Measurements from ENCODE around the gene ARFRP1.
"Not testable (repeated sequence)": the region's sequence is repeated elsewhere in the genome, so short reads cannot be mapped to it uniquely, and the experiment has no call there.

DNA sequence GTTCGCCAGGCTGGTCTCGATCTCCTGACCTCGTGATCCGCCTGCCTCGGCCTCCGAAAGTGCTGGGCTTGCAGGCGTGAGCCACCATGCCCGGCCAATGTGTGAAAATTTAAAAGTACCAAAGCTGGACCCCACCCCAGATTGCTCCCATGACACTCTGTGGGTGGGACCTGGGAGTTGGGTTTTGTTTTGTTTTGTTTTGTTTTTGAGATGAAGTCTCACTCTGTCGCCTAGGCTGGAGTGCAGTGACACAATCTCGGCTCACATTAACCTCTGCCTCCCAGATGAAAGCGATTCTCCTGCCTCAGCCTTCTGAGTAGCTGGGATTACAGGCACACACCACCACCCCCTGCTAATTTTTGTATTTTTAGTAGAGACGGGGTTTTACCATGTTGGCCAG is 36.1 kb downstream of the ARFRP1 start:
- TF ChIP-seq CTCF, POLR2A (IDR thresholded peaks at IDR 0.05): not testable (repeated sequence)
